NCI-H69 (cell line): Measurements from ENCODE around the gene OCIAD1.

Experiments used
- DNase-seq: peaks from one replicate; lab custom pipeline; 2025; lab: John Stamatoyannopoulos, UW

Gene OCIAD1

GRCh38 chr4:48891028-48891619, 60.2 kb downstream of the OCIAD1 start:
- DNase-seq: no peak

- DNase-seq: peak; percentile 34
Measured at GRCh38 chr4:48896845-48897244, 66.0 kb downstream of the OCIAD1 start.

- DNase-seq: no peak
Measured at GRCh38 chr4:48898733-48899431, 68.0 kb downstream of the OCIAD1 start.

GRCh38 chr4:48899432-48899749, 68.5 kb downstream of the OCIAD1 start:
- DNase-seq: no peak

- DNase-seq: no peak
Measured at GRCh38 chr4:48899950-48900349, 69.1 kb downstream of the OCIAD1 start.

GRCh38 chr4:48901196-48901595, 70.3 kb downstream of the OCIAD1 start:
- DNase-seq: no peak

- DNase-seq: peak; percentile 93
Measured at GRCh38 chr4:48902266-48902665, 71.4 kb downstream of the OCIAD1 start.

GRCh38 chr4:48904101-48904500, 73.2 kb downstream of the OCIAD1 start:
- peak; percentile 47 for DNase-seq

- no peak for DNase-seq
Measured at GRCh38 chr4:48904541-48905142, 73.8 kb downstream of the OCIAD1 start.

GRCh38 chr4:48905363-48906015, 74.6 kb downstream of the OCIAD1 start:
- DNase-seq: peak; percentile 7

- DNase-seq: peak; percentile 91
Measured at GRCh38 chr4:48906206-48907173, 75.6 kb downstream of the OCIAD1 start, which contains the start of gene OCIAD2. TSS of gene OCIAD2 (minus strand) at chr4:48906774. CDS start at chr4:48904549, 2,225 bp downstream.

GRCh38 chr4:48907706-48908477, 77.0 kb downstream of the OCIAD1 start:
- no peak for DNase-seq

GRCh38 chr4:48908687-48909086, 77.8 kb downstream of the OCIAD1 start:
- DNase-seq: no peak

GRCh38 chr4:48909697-48910096, 78.8 kb downstream of the OCIAD1 start:
- no peak for DNase-seq

- DNase-seq: no peak
Measured at GRCh38 chr4:48910511-48910910, 79.6 kb downstream of the OCIAD1 start.
